K562 (cell line): ENCODE results near the gene POU2F1. TPM values are rescaled to one million over a fixed set of nuclear protein-coding genes. Genes with fewer than 3 reads are reported as not detected.
A peak's percentile ranks its signal among the peaks of the same experiment; 100 is the strongest.

Experiments
- CGGBP1 ChIP-seq: fragments of 250-450 bp; sonication (Bioruptor Pico); IDR thresholded peaks from 2 replicates; pipeline ENCODE4 v1.9.0; 2021; ENCODE audit warnings: mild to moderate bottlenecking
- FOXP4 ChIP-seq: sonication (generic); formaldehyde crosslinking; IDR thresholded peaks from 2 replicates; pipeline ENCODE4 v1.8.0; 2022; ENCODE audit warnings: mild to moderate bottlenecking, missing genetic modification reagents, borderline replicate concordance
- GTF2A2 ChIP-seq: IDR thresholded peaks from 2 replicates; pipeline ENCODE4 v1.6.1; 2016; ENCODE audit warnings: mild to moderate bottlenecking, missing genetic modification characterization, missing compliant biosample characterization
- IRF1 ChIP-seq: sonication (generic); formaldehyde crosslinking; IDR thresholded peaks from 2 replicates; pipeline ENCODE4 v1.8.0; 2022; ENCODE audit warnings: missing genetic modification reagents, mild to moderate bottlenecking, borderline replicate concordance
- NBN ChIP-seq: fragments of 450-650 bp; IDR thresholded peaks from 2 replicates; pipeline ENCODE4 v1.6.1; 2016; ENCODE audit warnings: low read depth, mild to moderate bottlenecking
- NFATC3 ChIP-seq: fragments of 450-650 bp; IDR thresholded peaks from 2 replicates; pipeline ENCODE4 v1.6.1; 2017; ENCODE audit warnings: mild to moderate bottlenecking
- NONO ChIP-seq, 2 experiments: fragments of 200-400 bp in 1 of 2; fragments of 450-650 bp in 1 of 2; formaldehyde crosslinking in 1 of 2; IDR thresholded peaks; 2 replicates each; pipeline ENCODE4 v1.6.1; 2017; ENCODE audit warnings: low read depth in 2 of 2, mild to moderate bottlenecking in 2 of 2, moderate library complexity in 2 of 2, low read length in 1 of 2
- PPARD ChIP-seq: fragments of 250-450 bp; sonication (Bioruptor Pico); IDR thresholded peaks from 2 replicates; pipeline ENCODE4 v1.8.0; 2022; ENCODE audit warnings: inconsistent platforms, mild to moderate bottlenecking, moderate library complexity
- RBM15 ChIP-seq: fragments of 200-400 bp; formaldehyde crosslinking; IDR thresholded peaks from 2 replicates; pipeline ENCODE4 v1.6.1; 2018; ENCODE audit warnings: mild to moderate bottlenecking, low read length, moderate library complexity; ENCODE audit not compliant: insufficient read depth
- SIN3A ChIP-seq, 2 experiments: fragments of 150-350 bp in 1 of 2; IDR thresholded peaks; 2 replicates each; pipeline ENCODE4 v1.6.1; 2011 to 2016; ENCODE audit warnings: borderline replicate concordance in 2 of 2, low read depth in 2 of 2, low read length in 2 of 2, mild to moderate bottlenecking in 2 of 2, moderate library complexity in 2 of 2; ENCODE audit not compliant: control insufficient read depth in 1 of 2
- polyA plus RNA-seq, 8 experiments: library from polyadenylated mRNA; depleted of rRNA in 4 of 8; stranded (reverse) in 5 of 8; unstranded in 3 of 8; fragments of >200 nt; fragmentation: Nextera tagmentation in 2 of 8; fragmentation: Illumina TruSeq in 1 of 8; extraction: Ambion mirVana in 2 of 8; extraction: Trizol in 1 of 8; gene quantifications; 2 replicates each; pipeline versions ENCODE4 v1.2.1 to v1.2.3, GENCODE V29; 2011 to 2014; ENCODE audit warnings: inconsistent platforms in 1 of 8, missing spikeins in 1 of 8
- total RNA-seq, 7 experiments: library from RNA; depleted of rRNA in 6 of 7; stranded (reverse); fragments of >200 nt in 6 of 7; fragmentation: Illumina TruSeq in 2 of 7; extraction: Trizol in 2 of 7; gene quantifications; 2 replicates each; pipeline versions ENCODE4 v1.2.1 to v1.2.3, GENCODE V29; 2011 to 2021; ENCODE audit warnings: low replicate concordance in 1 of 7
- TF ChIP-seq, protein P1 (sequence below): fragments of 200-600 bp; sonication (generic); IDR thresholded peaks from one replicate; pipeline ENCODE4 v1.6.1; 2012; ENCODE audit warnings: mild to moderate bottlenecking, low read depth, low read length, inconsistent platforms

POU2F1 gene
- total and polyA plus RNA-seq, 9 of the 15 experiments (the other 6 are each of a cell fraction or from before 2014, with no cell fraction given): 2.6 to 22.3 (median 8.8) TPM

GRCh38 chr1:167221126-167221737 is 546 bp downstream of the POU2F1 start (continued):
- TF ChIP-seq FOXP4 (CRISPR knock-in tag): no peak
- no peak for TF ChIP-seq IRF1 (CRISPR knock-in tag)
- no peak for TF ChIP-seq NBN
- no peak for TF ChIP-seq GTF2A2 (tag)
- TF ChIP-seq NFATC3: no peak
- TF ChIP-seq, protein P1, sequence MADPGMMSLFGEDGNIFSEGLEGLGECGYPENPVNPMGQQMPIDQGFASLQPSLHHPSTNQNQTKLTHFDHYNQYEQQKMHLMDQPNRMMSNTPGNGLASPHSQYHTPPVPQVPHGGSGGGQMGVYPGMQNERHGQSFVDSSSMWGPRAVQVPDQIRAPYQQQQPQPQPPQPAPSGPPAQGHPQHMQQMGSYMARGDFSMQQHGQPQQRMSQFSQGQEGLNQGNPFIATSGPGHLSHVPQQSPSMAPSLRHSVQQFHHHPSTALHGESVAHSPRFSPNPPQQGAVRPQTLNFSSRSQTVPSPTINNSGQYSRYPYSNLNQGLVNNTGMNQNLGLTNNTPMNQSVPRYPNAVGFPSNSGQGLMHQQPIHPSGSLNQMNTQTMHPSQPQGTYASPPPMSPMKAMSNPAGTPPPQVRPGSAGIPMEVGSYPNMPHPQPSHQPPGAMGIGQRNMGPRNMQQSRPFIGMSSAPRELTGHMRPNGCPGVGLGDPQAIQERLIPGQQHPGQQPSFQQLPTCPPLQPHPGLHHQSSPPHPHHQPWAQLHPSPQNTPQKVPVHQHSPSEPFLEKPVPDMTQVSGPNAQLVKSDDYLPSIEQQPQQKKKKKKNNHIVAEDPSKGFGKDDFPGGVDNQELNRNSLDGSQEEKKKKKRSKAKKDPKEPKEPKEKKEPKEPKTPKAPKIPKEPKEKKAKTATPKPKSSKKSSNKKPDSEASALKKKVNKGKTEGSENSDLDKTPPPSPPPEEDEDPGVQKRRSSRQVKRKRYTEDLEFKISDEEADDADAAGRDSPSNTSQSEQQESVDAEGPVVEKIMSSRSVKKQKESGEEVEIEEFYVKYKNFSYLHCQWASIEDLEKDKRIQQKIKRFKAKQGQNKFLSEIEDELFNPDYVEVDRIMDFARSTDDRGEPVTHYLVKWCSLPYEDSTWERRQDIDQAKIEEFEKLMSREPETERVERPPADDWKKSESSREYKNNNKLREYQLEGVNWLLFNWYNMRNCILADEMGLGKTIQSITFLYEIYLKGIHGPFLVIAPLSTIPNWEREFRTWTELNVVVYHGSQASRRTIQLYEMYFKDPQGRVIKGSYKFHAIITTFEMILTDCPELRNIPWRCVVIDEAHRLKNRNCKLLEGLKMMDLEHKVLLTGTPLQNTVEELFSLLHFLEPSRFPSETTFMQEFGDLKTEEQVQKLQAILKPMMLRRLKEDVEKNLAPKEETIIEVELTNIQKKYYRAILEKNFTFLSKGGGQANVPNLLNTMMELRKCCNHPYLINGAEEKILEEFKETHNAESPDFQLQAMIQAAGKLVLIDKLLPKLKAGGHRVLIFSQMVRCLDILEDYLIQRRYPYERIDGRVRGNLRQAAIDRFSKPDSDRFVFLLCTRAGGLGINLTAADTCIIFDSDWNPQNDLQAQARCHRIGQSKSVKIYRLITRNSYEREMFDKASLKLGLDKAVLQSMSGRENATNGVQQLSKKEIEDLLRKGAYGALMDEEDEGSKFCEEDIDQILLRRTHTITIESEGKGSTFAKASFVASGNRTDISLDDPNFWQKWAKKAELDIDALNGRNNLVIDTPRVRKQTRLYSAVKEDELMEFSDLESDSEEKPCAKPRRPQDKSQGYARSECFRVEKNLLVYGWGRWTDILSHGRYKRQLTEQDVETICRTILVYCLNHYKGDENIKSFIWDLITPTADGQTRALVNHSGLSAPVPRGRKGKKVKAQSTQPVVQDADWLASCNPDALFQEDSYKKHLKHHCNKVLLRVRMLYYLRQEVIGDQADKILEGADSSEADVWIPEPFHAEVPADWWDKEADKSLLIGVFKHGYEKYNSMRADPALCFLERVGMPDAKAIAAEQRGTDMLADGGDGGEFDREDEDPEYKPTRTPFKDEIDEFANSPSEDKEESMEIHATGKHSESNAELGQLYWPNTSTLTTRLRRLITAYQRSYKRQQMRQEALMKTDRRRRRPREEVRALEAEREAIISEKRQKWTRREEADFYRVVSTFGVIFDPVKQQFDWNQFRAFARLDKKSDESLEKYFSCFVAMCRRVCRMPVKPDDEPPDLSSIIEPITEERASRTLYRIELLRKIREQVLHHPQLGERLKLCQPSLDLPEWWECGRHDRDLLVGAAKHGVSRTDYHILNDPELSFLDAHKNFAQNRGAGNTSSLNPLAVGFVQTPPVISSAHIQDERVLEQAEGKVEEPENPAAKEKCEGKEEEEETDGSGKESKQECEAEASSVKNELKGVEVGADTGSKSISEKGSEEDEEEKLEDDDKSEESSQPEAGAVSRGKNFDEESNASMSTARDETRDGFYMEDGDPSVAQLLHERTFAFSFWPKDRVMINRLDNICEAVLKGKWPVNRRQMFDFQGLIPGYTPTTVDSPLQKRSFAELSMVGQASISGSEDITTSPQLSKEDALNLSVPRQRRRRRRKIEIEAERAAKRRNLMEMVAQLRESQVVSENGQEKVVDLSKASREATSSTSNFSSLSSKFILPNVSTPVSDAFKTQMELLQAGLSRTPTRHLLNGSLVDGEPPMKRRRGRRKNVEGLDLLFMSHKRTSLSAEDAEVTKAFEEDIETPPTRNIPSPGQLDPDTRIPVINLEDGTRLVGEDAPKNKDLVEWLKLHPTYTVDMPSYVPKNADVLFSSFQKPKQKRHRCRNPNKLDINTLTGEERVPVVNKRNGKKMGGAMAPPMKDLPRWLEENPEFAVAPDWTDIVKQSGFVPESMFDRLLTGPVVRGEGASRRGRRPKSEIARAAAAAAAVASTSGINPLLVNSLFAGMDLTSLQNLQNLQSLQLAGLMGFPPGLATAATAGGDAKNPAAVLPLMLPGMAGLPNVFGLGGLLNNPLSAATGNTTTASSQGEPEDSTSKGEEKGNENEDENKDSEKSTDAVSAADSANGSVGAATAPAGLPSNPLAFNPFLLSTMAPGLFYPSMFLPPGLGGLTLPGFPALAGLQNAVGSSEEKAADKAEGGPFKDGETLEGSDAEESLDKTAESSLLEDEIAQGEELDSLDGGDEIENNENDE: no peak
- no peak for TF ChIP-seq RBM15
- peak; percentile 40 to 75; a peak in 3 of 4 replicates for TF ChIP-seq NONO (IDR thresholded peaks at IDR 0.05; ENCODE audit: low read depth in 2 of 2, low read length in 1 of 2)
- TF ChIP-seq PPARD: no peak
- TF ChIP-seq CGGBP1 (CRISPR knock-in tag): no peak
- TF ChIP-seq SIN3A (IDR thresholded peaks at IDR 0.05; ENCODE audit: borderline replicate concordance in 2 of 2, control insufficient read depth in 1 of 2, low read depth in 2 of 2, low read length in 2 of 2): no peak; a peak in 1 of 4 replicates
